ENCODE results near the gene MYOZ1. TPM values are rescaled to one million over a fixed set of nuclear protein-coding genes. Genes with fewer than 3 reads are reported as not detected.

Gene MYOZ1
- total RNA-seq, 1 donor from 2014 or later, result 5.2 TPM

- no peak for TF ChIP-seq CTCF (IDR thresholded peaks at IDR 0.05)
- H3K4me1 Mint-ChIP-seq (ENCODE audit: low read depth), result peaks cover 12% of the 10 kb centered on the region
- no peak overlapping the region for H3K27ac Mint-ChIP-seq (ENCODE audit: unreplicated experiment)
- no peaks in the 10 kb centered on the region for H3K27me3 Mint-ChIP-seq (ENCODE audit: low read depth)
- H3K4me3 Mint-ChIP-seq (ENCODE audit: unreplicated experiment), result no peak overlapping the region
- no peaks in the 10 kb centered on the region for H3K9me3 Mint-ChIP-seq (ENCODE audit: low read depth)
- no peaks in the 10 kb centered on the region for H3K36me3 Mint-ChIP-seq (ENCODE audit: low read depth)
- no peak for DNase-seq (ENCODE audit: low spot score)
Measured at GRCh38 chr10:73593110-73593509, 48.2 kb downstream of the MYOZ1 start.

- Mint-ChIP-seq H3K4me3 (ENCODE audit: unreplicated experiment) (no peak overlapping the region), H3K4me1 (ENCODE audit: low read depth) (peaks cover 12% of the 10 kb centered on the region), H3K27ac (ENCODE audit: unreplicated experiment) (peak overlapping the region; percentile 73), H3K27me3 (ENCODE audit: low read depth) (no peaks in the 10 kb centered on the region), H3K36me3 (ENCODE audit: low read depth) (no peaks in the 10 kb centered on the region), H3K9me3 (ENCODE audit: low read depth) (no peaks in the 10 kb centered on the region)
- TF ChIP-seq CTCF (IDR thresholded peaks at IDR 0.05), result no peak
- no peak for DNase-seq (ENCODE audit: low spot score)
Measured at GRCh38 chr10:73591935-73592699, 49.2 kb downstream of the MYOZ1 start.

DNA sequence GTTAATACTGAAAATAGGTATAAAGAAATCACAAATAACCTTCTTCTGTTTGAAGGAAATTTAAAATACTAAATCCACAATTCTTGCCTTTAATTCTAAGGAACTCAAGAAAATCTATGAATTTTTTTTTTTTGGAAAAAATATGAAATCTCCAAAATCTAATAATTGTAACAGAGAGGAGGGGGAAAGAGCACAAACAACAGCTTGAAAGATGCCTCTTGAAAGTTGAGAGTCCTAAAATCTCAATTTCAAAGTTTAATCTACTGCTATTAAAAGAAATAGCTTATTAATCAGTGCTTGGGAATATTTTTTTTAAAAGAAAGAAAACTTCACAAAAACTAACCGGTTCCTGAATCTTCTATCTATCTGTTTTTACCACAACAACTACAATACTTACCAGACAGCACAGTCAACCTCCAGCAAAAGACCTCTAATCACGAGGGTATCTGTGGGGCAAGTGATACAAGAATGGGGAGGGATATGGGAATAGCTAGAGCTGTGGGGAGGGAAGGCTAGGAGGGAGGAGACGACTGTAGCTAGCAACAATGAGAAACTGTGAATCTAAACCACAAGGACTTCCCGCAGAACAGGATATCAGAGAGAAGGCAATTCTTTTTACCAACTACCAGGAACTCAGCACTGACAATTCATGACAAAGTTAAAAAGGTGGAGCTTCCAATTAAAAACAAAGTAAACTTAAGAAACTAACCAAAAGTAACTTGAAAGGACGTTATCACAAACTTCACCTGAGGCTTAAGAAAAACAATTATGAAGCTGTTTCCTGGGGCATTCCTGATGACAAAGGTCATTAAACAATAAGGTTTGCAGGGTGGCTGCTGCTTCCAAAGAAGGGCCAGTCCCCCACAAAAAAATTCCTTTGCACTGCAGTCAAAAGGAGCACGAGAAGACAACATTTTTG lies 50.1 kb downstream of the MYOZ1 start, which contains the start of gene USP54:
TSS of gene USP54 (minus strand) at position 462 of the 919 bp plus-strand sequence. CDS start 15,684 bp downstream, outside the sequence.
- peak within 1 kb of the TSS; percentile 80 for H3K27ac Mint-ChIP-seq (ENCODE audit: unreplicated experiment)
- DNase-seq (ENCODE audit: low spot score), result no peak
- TF ChIP-seq CTCF (IDR thresholded peaks at IDR 0.05), result no peak
- no peak within 1 kb of the TSS for H3K4me3 Mint-ChIP-seq (ENCODE audit: unreplicated experiment)
- H3K4me1 Mint-ChIP-seq (ENCODE audit: low read depth), result peaks cover 22% of the 10 kb centered on the region
- no peaks in the 10 kb centered on the region for H3K36me3 Mint-ChIP-seq (ENCODE audit: low read depth)
- H3K27me3 Mint-ChIP-seq (ENCODE audit: low read depth), result no peaks in the 10 kb centered on the region
- peaks cover under 1% of the 10 kb centered on the region for H3K9me3 Mint-ChIP-seq (ENCODE audit: low read depth)

- Mint-ChIP-seq H3K4me1 (ENCODE audit: low read depth) (peaks cover 32% of the 10 kb centered on the region), H3K27ac (ENCODE audit: unreplicated experiment) (no peak overlapping the region), H3K27me3 (ENCODE audit: low read depth) (no peaks in the 10 kb centered on the region), H3K9me3 (ENCODE audit: low read depth) (peaks cover 3% of the 10 kb centered on the region), H3K36me3 (ENCODE audit: low read depth) (no peaks in the 10 kb centered on the region), H3K4me3 (ENCODE audit: unreplicated experiment) (no peak overlapping the region)
- DNase-seq (ENCODE audit: low spot score), result no peak
- no peak for TF ChIP-seq CTCF (IDR thresholded peaks at IDR 0.05)
Measured at GRCh38 chr10:73589563-73590126, 51.6 kb downstream of the MYOZ1 start.

DNA sequence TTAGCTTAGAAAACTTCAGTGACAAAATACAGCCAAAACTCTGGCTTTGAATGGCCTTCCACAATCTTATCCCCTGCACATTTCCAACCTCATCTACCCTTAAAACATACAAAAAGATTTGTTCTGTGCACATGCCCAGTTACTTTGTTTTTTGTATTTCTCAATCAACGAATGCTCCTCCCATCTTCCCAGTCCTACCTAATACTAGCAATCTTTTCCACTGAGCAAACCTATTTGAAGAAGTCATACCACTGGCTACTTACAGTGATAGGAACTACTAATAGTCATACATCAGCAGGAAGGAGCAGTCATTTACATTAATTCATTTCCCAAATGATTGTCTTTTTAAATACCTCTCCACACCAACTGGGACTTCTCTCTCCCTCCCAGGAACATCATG lies 52.6 kb downstream of the MYOZ1 start:
- TF ChIP-seq CTCF (IDR thresholded peaks at IDR 0.05), result no peak
- Mint-ChIP-seq H3K4me3 (ENCODE audit: unreplicated experiment) (no peak overlapping the region), H3K27me3 (ENCODE audit: low read depth) (no peaks in the 10 kb centered on the region), H3K4me1 (ENCODE audit: low read depth) (peaks cover 32% of the 10 kb centered on the region), H3K36me3 (ENCODE audit: low read depth) (no peaks in the 10 kb centered on the region), H3K27ac (ENCODE audit: unreplicated experiment) (no peak overlapping the region), H3K9me3 (ENCODE audit: low read depth) (peaks cover 3% of the 10 kb centered on the region)
- DNase-seq (ENCODE audit: low spot score), result no peak

Measured in chondrocyte (in vitro differentiated cells).